H4 (cell line): ENCODE measurements around the gene USP43. TPM values are rescaled to one million over a fixed set of nuclear protein-coding genes. Genes with fewer than 3 reads are reported as not detected.

Source experiments
- total RNA-seq: library from RNA; depleted of rRNA; stranded (reverse); fragments of >200 nt; shearing (Covaris generic); gene quantifications from 2 replicates; pipeline ENCODE4 v1.2.3, GENCODE V29; 2014; rRNA removed

Gene USP43
- total RNA-seq, 1 experiment from 2014 or later = 0.56 TPM

Other genes starting within 250 kb of the USP43 start
- gene STX8, start 69.7 kb upstream of the USP43 start, total RNA-seq = 69.9 and 103 TPM in 2 replicates
- gene CFAP52, start 68.9 kb upstream of the USP43 start, total RNA-seq = not detected in 2 replicates
- not detected in 2 replicates for gene DHRS7C, start 146.1 kb downstream of the USP43 start, total RNA-seq
- not detected in 2 replicates for gene GSG1L2, start 176.6 kb downstream of the USP43 start, total RNA-seq
- 1.3 and 2.8 TPM in 2 replicates for gene GLP2R, start 180.4 kb downstream of the USP43 start, total RNA-seq